GM20000 (cell line): ENCODE results near the gene TOR2A.

ENCODE experiments used
- DNase-seq: peaks from one replicate; pipeline ENCODE4 v3.0.0; 2012; ENCODE audit warnings: low spot score
- CTCF ChIP-seq: IDR thresholded peaks from 2 replicates; pipeline ENCODE4 v1.5.1; 2012; ENCODE audit warnings: mild to moderate bottlenecking, control low read depth; ENCODE audit errors: extremely low read depth, missing control alignments

Gene TOR2A

GRCh38 chr9:127722055-127722745, 12.9 kb downstream of the TOR2A start:
- DNase-seq, result no peak
- TF ChIP-seq CTCF, result no peak

GRCh38 chr9:127721391-127721821, 13.7 kb downstream of the TOR2A start:
- DNase-seq, result no peak
- TF ChIP-seq CTCF, result no peak

- DNase-seq, result no peak
- TF ChIP-seq CTCF, result no peak
Observed at GRCh38 chr9:127720865-127721227, 14.2 kb downstream of the TOR2A start.

- TF ChIP-seq CTCF, result no peak
- no peak for DNase-seq
Observed at GRCh38 chr9:127720031-127720864, 14.8 kb downstream of the TOR2A start.

GRCh38 chr9:127717766-127718165, 17.3 kb downstream of the TOR2A start:
- DNase-seq, result no peak
- TF ChIP-seq CTCF, result no peak

GRCh38 chr9:127716412-127716811, 18.7 kb downstream of the TOR2A start:
- no peak for DNase-seq
- no peak for TF ChIP-seq CTCF
